GM23338 (cell line): Measurements from ENCODE around the gene DLG4. TPM values are rescaled to one million over a fixed set of nuclear protein-coding genes. Genes with fewer than 3 reads are reported as not detected.

Source experiments
- ATAC-seq: fragments of 200-7000 bp; cut with Tn5 transposase; 3 replicates; pipeline ENCODE4 v1.9.1; 2020
- DNase-seq: peaks from one replicate; pipeline ENCODE4 v3.0.0-alpha.2; 2015; ENCODE audit warnings: low spot score
- H2AFZ ChIP-seq: fragments of 200-600 bp; sonication (generic); 2 replicates; pipeline ENCODE4 v1.8.0; 2016; ENCODE audit warnings: antibody characterized with exemption, mild to moderate bottlenecking, moderate library complexity
- H3F3A ChIP-seq: fragments of 200-600 bp; sonication (generic); replicated peaks from 2 replicates; pipeline ENCODE4 v1.8.0; 2017; ENCODE audit warnings: antibody characterized with exemption, mixed run types, low read depth
- H3K27ac ChIP-seq: fragments of 200-600 bp; sonication (generic); 2 replicates; pipeline ENCODE4 v1.6.1; 2016; ENCODE audit warnings: low read depth
- H3K27me3 ChIP-seq: fragments of 200-600 bp; sonication (generic); 2 replicates; pipeline ENCODE4 v1.8.0; 2016; ENCODE audit warnings: mild to moderate bottlenecking, mixed run types, moderate library complexity; ENCODE audit not compliant: insufficient read depth
- H3K36me3 ChIP-seq: fragments of 200-600 bp; sonication (generic); 2 replicates; pipeline ENCODE4 v1.8.0; 2016; ENCODE audit warnings: mild to moderate bottlenecking; ENCODE audit not compliant: insufficient read depth
- H3K4me1 ChIP-seq: fragments of 200-600 bp; sonication (generic); 2 replicates; pipeline ENCODE4 v1.8.0; 2016; ENCODE audit warnings: mild to moderate bottlenecking, moderate library complexity; ENCODE audit not compliant: insufficient read depth
- H3K4me2 ChIP-seq: fragments of 200-600 bp; sonication (generic); 2 replicates; pipeline ENCODE4 v1.7.1; 2017; ENCODE audit warnings: mixed run types
- H3K4me3 ChIP-seq: fragments of 200-600 bp; sonication (generic); 2 replicates; pipeline ENCODE4 v1.6.1; 2016; ENCODE audit warnings: mixed run types
- H3K79me2 ChIP-seq: fragments of 200-600 bp; sonication (generic); replicated peaks from 2 replicates; pipeline ENCODE4 v1.8.0; 2017; ENCODE audit warnings: mild to moderate bottlenecking; ENCODE audit not compliant: insufficient read depth
- H3K9me2 ChIP-seq: fragments of 200-600 bp; sonication (generic); 2 replicates; pipeline ENCODE4 v1.8.0; 2017; ENCODE audit not compliant: insufficient read depth
- H4K20me1 ChIP-seq: fragments of 200-600 bp; sonication (generic); replicated peaks from 2 replicates; pipeline ENCODE4 v1.8.0; 2017; ENCODE audit warnings: mild to moderate bottlenecking; ENCODE audit not compliant: insufficient read depth
- H3K27ac Mint-ChIP-seq: 2 replicates; pipeline ENCODE4 v1.8.0; 2020; ENCODE audit warnings: inconsistent platforms, mild to moderate bottlenecking, moderate library complexity, mixed read lengths
- H3K27me3 Mint-ChIP-seq: 3 replicates; pipeline ENCODE4 v1.8.0; 2022; ENCODE audit warnings: low read depth, mild to moderate bottlenecking, moderate library complexity, mixed read lengths, inconsistent platforms; ENCODE audit not compliant: insufficient read depth, poor library complexity
- H3K36me3 Mint-ChIP-seq: 3 replicates; pipeline ENCODE4 v1.8.0; 2021; ENCODE audit warnings: low read depth, mild to moderate bottlenecking, inconsistent platforms, moderate library complexity, mixed read lengths
- H3K4me1 Mint-ChIP-seq: 3 replicates; pipeline ENCODE4 v1.8.0; 2020; ENCODE audit warnings: mild to moderate bottlenecking, inconsistent platforms, mixed read lengths
- H3K4me3 Mint-ChIP-seq: 3 replicates; pipeline ENCODE4 v1.8.0; 2021; ENCODE audit warnings: moderate library complexity, mild to moderate bottlenecking, inconsistent platforms, mixed read lengths
- H3K9me3 Mint-ChIP-seq: 3 replicates; pipeline ENCODE4 v1.8.0; 2020; ENCODE audit warnings: moderate library complexity, mild to moderate bottlenecking, inconsistent platforms, mixed read lengths
- CREB1 ChIP-seq: fragments of 250-450 bp; sonication (Bioruptor Pico); IDR thresholded peaks from 2 replicates; pipeline ENCODE4 v1.5.0; 2020; ENCODE audit warnings: low read depth, mild to moderate bottlenecking, moderate library complexity
- ETS1 ChIP-seq: IDR thresholded peaks from 2 replicates; pipeline ENCODE4 v1.6.1; 2016; ENCODE audit warnings: antibody characterized with exemption
- EZH2 ChIP-seq: fragments of 200-600 bp; sonication (generic); IDR thresholded peaks from one replicate; pipeline ENCODE4 v1.8.0; 2017; ENCODE audit warnings: antibody characterized with exemption, mild to moderate bottlenecking, low read depth; ENCODE audit not compliant: unreplicated experiment
- EZH2phosphoT487 ChIP-seq: fragments of 200-600 bp; sonication (generic); IDR thresholded peaks from one replicate; pipeline ENCODE4 v1.8.1; 2018; ENCODE audit warnings: antibody characterized with exemption; ENCODE audit not compliant: unreplicated experiment
- POLR2AphosphoS5 ChIP-seq: IDR thresholded peaks from 2 replicates; pipeline ENCODE4 v1.6.1; 2016; ENCODE audit warnings: antibody characterized with exemption, low read depth
- REST ChIP-seq: IDR thresholded peaks from one replicate; pipeline ENCODE4 v1.6.1; 2018; ENCODE audit warnings: antibody characterized with exemption; ENCODE audit not compliant: unreplicated experiment
- STAT1 ChIP-seq: IDR thresholded peaks from one replicate; pipeline ENCODE4 v1.6.1; 2016; ENCODE audit warnings: antibody characterized with exemption; ENCODE audit not compliant: unreplicated experiment
- ZNF114 ChIP-seq: fragments of 250-450 bp; sonication (Bioruptor Pico); IDR thresholded peaks from 2 replicates; pipeline ENCODE4 v1.5.0; 2020; ENCODE audit warnings: mild to moderate bottlenecking, moderate library complexity
- ZNF462 ChIP-seq: fragments of 250-450 bp; sonication (Bioruptor Pico); IDR thresholded peaks from 2 replicates; pipeline ENCODE4 v1.5.0; 2020; ENCODE audit warnings: mild to moderate bottlenecking, moderate library complexity
- polyA plus RNA-seq: library from polyadenylated mRNA; unstranded; fragments of >200 nt; fragmentation: Nextera tagmentation; extraction: Ambion mirVana; gene quantifications from 2 replicates; pipeline ENCODE4 v1.2.1, GENCODE V29; 2016
- total RNA-seq: library from RNA; depleted of rRNA; stranded (reverse); fragments of >200 nt; shearing (Covaris generic); gene quantifications from 2 replicates; pipeline ENCODE4 v1.2.3, GENCODE V29; 2014

DLG4 gene
- total and polyA plus RNA-seq, 2 experiments from 2014 or later, result 11.1 to 31.0 TPM

- peaks cover 15% of the 10 kb centered on the region; the same call in 1 of the 2 replicates for H3K4me1 ChIP-seq
- H3K9me2 ChIP-seq, result no peaks in the 10 kb centered on the region
- H3K27ac Mint-ChIP-seq, result no peak overlapping the region
- H3K27me3 Mint-ChIP-seq, result peaks cover 15% of the 10 kb centered on the region
- H3K27me3 ChIP-seq, result no peaks in the 10 kb centered on the region
- peaks cover 16% of the 10 kb centered on the region for H3K4me1 Mint-ChIP-seq
- H4K20me1 ChIP-seq, result peaks cover 35% of the 10 kb centered on the region
- H3K4me3 ChIP-seq, result no peak overlapping the region
- H3K4me3 Mint-ChIP-seq, result no peak overlapping the region
- peaks cover 42% of the 10 kb centered on the region for H3K79me2 ChIP-seq
- no peak for DNase-seq
- no peak overlapping the region for H3K4me2 ChIP-seq
- no peak overlapping the region for H3K27ac ChIP-seq
- H2AFZ ChIP-seq, result no peak overlapping the region
- TF ChIP-seq STAT1 (no peak), ZNF462 (no peak), ZNF114 (no peak), POLR2AphosphoS5 (no peak), EZH2phosphoT487 (no peak), REST (no peak), CREB1 (no peak), EZH2 (no peak), ETS1 (no peak)
- peaks cover 64% of the 10 kb centered on the region for H3K36me3 Mint-ChIP-seq
- no peak for ATAC-seq
- H3K9me3 Mint-ChIP-seq, result peaks cover 2% of the 10 kb centered on the region; the same call in 2 of the 3 replicates
- H3K36me3 ChIP-seq, result peaks cover 4% of the 10 kb centered on the region; the same call in 1 of the 2 replicates
- H3F3A ChIP-seq, result peaks cover 5% of the 10 kb centered on the region; the same call in 1 of the 2 replicates
Measured at GRCh38 chr17:7229504-7229903, 9.9 kb upstream of the DLG4 start.
